NB4 (cell line): ENCODE data around the gene AGAP2.

Experiments
- DNase-seq: peaks from one replicate; pipeline ENCODE4 v3.0.0; 2010; ENCODE audit warnings: low read depth
- H3K4me3 ChIP-seq: one replicate; pipeline ENCODE4 v1.5.1; 2011; ENCODE audit warnings: mild to moderate bottlenecking, low read depth, low read length, moderate library complexity
- CTCF ChIP-seq: IDR thresholded peaks from one replicate; pipeline ENCODE4 v1.5.1; 2012; ENCODE audit warnings: low read depth, low read length
- MAX ChIP-seq: IDR thresholded peaks from 2 replicates; pipeline ENCODE4 v1.6.1; 2011; ENCODE audit warnings: low read depth, low read length
- MYC ChIP-seq: IDR thresholded peaks from 2 replicates; pipeline ENCODE4 v1.6.1; 2011; ENCODE audit warnings: low read depth, low read length
- POLR2A ChIP-seq: IDR thresholded peaks from 2 replicates; pipeline ENCODE4 v1.6.1; 2011; ENCODE audit warnings: mild to moderate bottlenecking; ENCODE audit not compliant: insufficient read length; ENCODE audit errors: extremely low read depth

AGAP2 gene

GRCh38 chr12:57736741-57737466 lies 1.6 kb downstream of the AGAP2 start:
- no peak overlapping the region for H3K4me3 ChIP-seq
- TF ChIP-seq MYC (no peak), POLR2A (no peak), MAX (no peak), CTCF (no peak)
- DNase-seq, result no peak

- DNase-seq, result no peak
- H3K4me3 ChIP-seq, result no peak overlapping the region
- TF ChIP-seq MYC (no peak), MAX (no peak), CTCF (no peak), POLR2A (no peak)
These were observed 2.4 kb downstream of the AGAP2 start for GRCh38 chr12:57735952-57736740.

- no peak overlapping the region for H3K4me3 ChIP-seq
- DNase-seq, result no peak
- TF ChIP-seq MYC (no peak), CTCF (no peak), POLR2A (no peak), MAX (no peak)
These were observed 3.2 kb downstream of the AGAP2 start for GRCh38 chr12:57735198-57735855.

- TF ChIP-seq POLR2A (no peak), MAX (no peak), MYC (no peak), CTCF (no peak)
- no peak overlapping the region for H3K4me3 ChIP-seq
- no peak for DNase-seq
These were observed 4.0 kb downstream of the AGAP2 start for GRCh38 chr12:57734591-57734990.

GRCh38 chr12:57733928-57734327 lies 4.6 kb downstream of the AGAP2 start:
- no peak overlapping the region for H3K4me3 ChIP-seq
- no peak for DNase-seq
- TF ChIP-seq MYC, result no peak
- no peak for TF ChIP-seq MAX
- no peak for TF ChIP-seq POLR2A
- no peak for TF ChIP-seq CTCF
